Measurements from ENCODE around the gene RNF213.

DNA sequence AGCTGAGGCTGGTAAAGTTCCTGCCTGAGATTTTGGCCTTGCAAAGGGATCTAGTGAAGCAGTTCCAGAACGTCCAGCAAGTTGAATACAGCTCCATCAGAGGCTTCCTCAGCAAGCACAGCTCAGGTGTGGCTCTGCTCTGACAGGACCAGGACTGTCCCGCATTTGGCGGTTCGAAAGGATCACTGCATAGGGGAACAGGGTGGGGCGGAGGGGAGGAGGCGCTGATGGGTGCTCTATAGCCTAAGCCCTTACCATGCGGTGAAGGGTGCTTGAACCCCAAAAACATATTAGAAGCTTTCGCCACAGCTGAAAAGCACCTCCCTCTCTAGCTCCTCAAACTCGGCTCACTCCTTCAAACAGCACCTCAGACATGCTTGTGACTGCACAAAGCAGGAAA is 124.4 kb downstream of the RNF213 start:
- TF ChIP-seq, protein P1, sequence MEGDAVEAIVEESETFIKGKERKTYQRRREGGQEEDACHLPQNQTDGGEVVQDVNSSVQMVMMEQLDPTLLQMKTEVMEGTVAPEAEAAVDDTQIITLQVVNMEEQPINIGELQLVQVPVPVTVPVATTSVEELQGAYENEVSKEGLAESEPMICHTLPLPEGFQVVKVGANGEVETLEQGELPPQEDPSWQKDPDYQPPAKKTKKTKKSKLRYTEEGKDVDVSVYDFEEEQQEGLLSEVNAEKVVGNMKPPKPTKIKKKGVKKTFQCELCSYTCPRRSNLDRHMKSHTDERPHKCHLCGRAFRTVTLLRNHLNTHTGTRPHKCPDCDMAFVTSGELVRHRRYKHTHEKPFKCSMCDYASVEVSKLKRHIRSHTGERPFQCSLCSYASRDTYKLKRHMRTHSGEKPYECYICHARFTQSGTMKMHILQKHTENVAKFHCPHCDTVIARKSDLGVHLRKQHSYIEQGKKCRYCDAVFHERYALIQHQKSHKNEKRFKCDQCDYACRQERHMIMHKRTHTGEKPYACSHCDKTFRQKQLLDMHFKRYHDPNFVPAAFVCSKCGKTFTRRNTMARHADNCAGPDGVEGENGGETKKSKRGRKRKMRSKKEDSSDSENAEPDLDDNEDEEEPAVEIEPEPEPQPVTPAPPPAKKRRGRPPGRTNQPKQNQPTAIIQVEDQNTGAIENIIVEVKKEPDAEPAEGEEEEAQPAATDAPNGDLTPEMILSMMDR (IDR thresholded peaks at IDR 0.05), result no peak
- TF ChIP-seq POLR2A (IDR thresholded peaks at IDR 0.05), result no peak
- TF ChIP-seq EP300 (IDR thresholded peaks at IDR 0.05), result no peak
